GM10248 (cell line): ENCODE measurements around the gene WASF2.

Experiments used
- CTCF ChIA-PET: fragments of 300-600 bp; sonication (Branson Sonifier 250); formaldehyde crosslinking; extraction: SDS; loops from one replicate; lab custom pipeline; 2021; ENCODE audit warnings: antibody characterized with exemption; lab: Yijun Ruan, JAX
- POLR2A ChIA-PET: fragments of 350-650 bp; sonication (Branson Sonifier 250); formaldehyde crosslinking; extraction: SDS; loops from one replicate; lab custom pipeline; 2020; ENCODE audit warnings: antibody characterized with exemption; lab: Yijun Ruan, JAX
- DNase-seq: peaks from one replicate; pipeline ENCODE4 v3.0.0; 2012; ENCODE audit errors: extremely low spot score
- CTCF ChIP-seq: IDR thresholded peaks from 2 replicates; pipeline ENCODE4 v1.5.1; 2012; ENCODE audit warnings: mild to moderate bottlenecking, low read depth; ENCODE audit errors: extremely low read depth, missing control alignments, control extremely low read depth

WASF2 gene

DNA sequence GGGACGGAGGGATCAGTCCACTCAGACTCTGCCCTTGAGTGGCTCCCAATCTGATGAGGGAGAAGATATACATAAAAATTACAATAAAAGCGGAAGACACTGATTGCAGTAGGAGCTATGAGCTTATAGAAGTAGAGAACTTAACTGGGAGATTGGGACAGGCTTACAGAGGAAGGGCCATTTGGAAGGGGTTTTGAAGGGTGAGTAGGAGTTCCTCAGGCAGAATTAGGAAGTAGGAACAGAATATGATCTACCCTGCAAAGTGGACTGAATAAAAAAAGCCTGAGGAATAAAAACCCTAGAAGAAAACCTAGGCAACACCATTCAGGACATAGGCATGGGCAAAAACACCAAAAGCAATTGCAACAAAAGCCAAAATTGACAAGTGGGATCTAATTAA lies 9.2 kb upstream of the WASF2 start:
- ChIA-PET CTCF (interaction anchor here (1.5 to 1.8 kb wide), 3 partner anchors 17 to 83 kb away, joined by 3 to 5 read pairs (median 4); no protein-coding TSS in a partner anchor), POLR2A (no interaction called here)
- DNase-seq, result no peak
- no peak for TF ChIP-seq CTCF

GRCh38 chr1:27496604-27497155 lies 6.7 kb upstream of the WASF2 start:
- TF ChIP-seq CTCF, result no peak
- POLR2A ChIA-PET, result interaction anchor here (0.6 kb wide), 1 partner anchor 34 kb away, joined by 11 read pairs; no protein-coding TSS in a partner anchor
- no peak for DNase-seq
- CTCF ChIA-PET, result interaction anchor here (0.7 to 2.6 kb wide), 6 partner anchors 9 to 173 kb away, joined by 3 to 10 read pairs (median 3); no protein-coding TSS in a partner anchor

DNA sequence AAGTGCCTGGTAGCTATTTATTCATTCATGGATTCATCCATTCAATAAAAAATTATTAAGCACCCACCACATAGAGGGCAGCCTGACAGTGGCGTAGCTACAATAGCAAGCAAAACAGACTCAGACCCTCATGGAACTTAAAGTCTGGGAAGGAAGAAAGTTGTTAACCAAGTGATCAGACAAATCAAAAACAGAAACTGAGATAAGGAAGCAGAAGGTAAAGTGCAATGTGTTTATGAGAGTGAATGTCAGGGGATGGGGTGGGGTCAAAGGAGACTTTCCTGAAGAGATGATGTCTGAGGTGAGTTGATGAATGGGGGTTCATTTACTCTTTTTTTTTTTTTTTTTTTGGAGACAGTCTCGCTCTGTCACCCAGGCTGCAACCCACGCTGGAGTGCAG lies 2.8 kb upstream of the WASF2 start:
- DNase-seq, result no peak
- POLR2A ChIA-PET, result no interaction called here
- CTCF ChIA-PET, result interaction anchor here (0.9 to 4.2 kb wide), 5 partner anchors 11 to 114 kb away, joined by 3 to 18 read pairs (median 4); no protein-coding TSS in a partner anchor
- no peak for TF ChIP-seq CTCF

GRCh38 chr1:27491748-27492700 lies 2.1 kb upstream of the WASF2 start:
- CTCF ChIA-PET, result interaction anchor here (0.9 to 4.2 kb wide), 5 partner anchors 11 to 114 kb away, joined by 3 to 18 read pairs (median 4); no protein-coding TSS in a partner anchor
- POLR2A ChIA-PET, result no interaction called here
- no peak for DNase-seq
- TF ChIP-seq CTCF, result no peak

GRCh38 chr1:27489501-27489972 lies 430 bp downstream of the WASF2 start:
- no peak for TF ChIP-seq CTCF
- ChIA-PET POLR2A (interaction anchor here (1.0 kb wide), 1 partner anchor 36 kb away, joined by 3 read pairs; no protein-coding TSS in a partner anchor), CTCF (interaction anchor here (1.2 to 4.2 kb wide), 9 partner anchors 8 to 86 kb away, joined by 3 to 18 read pairs (median 5); no protein-coding TSS in a partner anchor)
- DNase-seq, result no peak
